ENCODE data around the gene NAB2.

Gene NAB2

GRCh38 chr12:57089271-57090245 is 644 bp downstream of the NAB2 start (continued):
- TF ChIP-seq, protein P1, sequence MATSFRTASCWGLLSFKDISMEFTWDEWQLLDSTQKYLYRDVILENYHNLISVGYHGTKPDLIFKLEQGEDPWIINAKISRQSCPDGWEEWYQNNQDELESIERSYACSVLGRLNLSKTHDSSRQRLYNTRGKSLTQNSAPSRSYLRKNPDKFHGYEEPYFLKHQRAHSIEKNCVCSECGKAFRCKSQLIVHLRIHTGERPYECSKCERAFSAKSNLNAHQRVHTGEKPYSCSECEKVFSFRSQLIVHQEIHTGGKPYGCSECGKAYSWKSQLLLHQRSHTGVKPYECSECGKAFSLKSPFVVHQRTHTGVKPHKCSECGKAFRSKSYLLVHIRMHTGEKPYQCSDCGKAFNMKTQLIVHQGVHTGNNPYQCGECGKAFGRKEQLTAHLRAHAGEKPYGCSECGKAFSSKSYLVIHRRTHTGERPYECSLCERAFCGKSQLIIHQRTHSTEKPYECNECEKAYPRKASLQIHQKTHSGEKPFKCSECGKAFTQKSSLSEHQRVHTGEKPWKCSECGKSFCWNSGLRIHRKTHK (tag by site-specific recombination; IDR thresholded peaks at IDR 0.05): no peak
- TF ChIP-seq ZNF10 (tag by site-specific recombination; IDR thresholded peaks at IDR 0.05): no peak
- TF ChIP-seq PATZ1 (tag by site-specific recombination; IDR thresholded peaks at IDR 0.05): no peak
- TF ChIP-seq ZNF558 (tag by site-specific recombination; IDR thresholded peaks at IDR 0.05): no peak
- no peak for TF ChIP-seq ZBTB49 (tag by site-specific recombination; IDR thresholded peaks at IDR 0.05; ENCODE audit: low read depth)
- no peak for TF ChIP-seq HOXD13 (CRISPR knock-in tag; IDR thresholded peaks at IDR 0.05; ENCODE audit: borderline replicate concordance)
- TF ChIP-seq, protein P2, sequence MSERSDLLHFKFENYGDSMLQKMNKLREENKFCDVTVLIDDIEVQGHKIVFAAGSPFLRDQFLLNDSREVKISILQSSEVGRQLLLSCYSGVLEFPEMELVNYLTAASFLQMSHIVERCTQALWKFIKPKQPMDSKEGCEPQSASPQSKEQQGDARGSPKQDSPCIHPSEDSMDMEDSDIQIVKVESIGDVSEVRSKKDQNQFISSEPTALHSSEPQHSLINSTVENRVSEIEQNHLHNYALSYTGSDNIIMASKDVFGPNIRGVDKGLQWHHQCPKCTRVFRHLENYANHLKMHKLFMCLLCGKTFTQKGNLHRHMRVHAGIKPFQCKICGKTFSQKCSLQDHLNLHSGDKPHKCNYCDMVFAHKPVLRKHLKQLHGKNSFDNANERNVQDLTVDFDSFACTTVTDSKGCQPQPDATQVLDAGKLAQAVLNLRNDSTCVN (tag by site-specific recombination; optimal IDR thresholded peaks at IDR 0.05): no peak
- no peak for TF ChIP-seq OVOL3 (tag by site-specific recombination; IDR thresholded peaks at IDR 0.05)
- peak; percentile 15; the same call in 1 of the 2 replicates for TF ChIP-seq ZNF692 (tag by site-specific recombination; IDR thresholded peaks at IDR 0.05)
- TF ChIP-seq ZNF354C (tag by site-specific recombination; IDR thresholded peaks at IDR 0.05; ENCODE audit: borderline replicate concordance, low read depth): no peak
- TF ChIP-seq KLF9 (tag by site-specific recombination; IDR thresholded peaks at IDR 0.05; ENCODE audit: low read depth): peak; percentile 63; the same call in 1 of the 2 replicates
- no peak for TF ChIP-seq ZNF350 (tag by site-specific recombination; IDR thresholded peaks at IDR 0.05)
- TF ChIP-seq ZNF677 (tag by site-specific recombination; IDR thresholded peaks at IDR 0.05): no peak
- TF ChIP-seq ZBTB44 (tag by site-specific recombination; IDR thresholded peaks at IDR 0.05): no peak
- no peak for TF ChIP-seq ZNF266 (tag by site-specific recombination; IDR thresholded peaks at IDR 0.05; ENCODE audit: low read depth)
- no peak for TF ChIP-seq ZNF202 (tag by site-specific recombination; IDR thresholded peaks at IDR 0.05; ENCODE audit: borderline replicate concordance)
- TF ChIP-seq ZNF561 (tag by site-specific recombination; IDR thresholded peaks at IDR 0.05; ENCODE audit: borderline replicate concordance): no peak
- TF ChIP-seq ZEB2 (tag by site-specific recombination; IDR thresholded peaks at IDR 0.05): peak; percentile 44; the same call in 1 of the 2 replicates
- no peak for TF ChIP-seq MZF1 (tag by site-specific recombination; IDR thresholded peaks at IDR 0.05; ENCODE audit: borderline replicate concordance)
- TF ChIP-seq ZNF169 (tag by site-specific recombination; IDR thresholded peaks at IDR 0.05): no peak
- no peak for TF ChIP-seq BCL6B (tag by site-specific recombination; IDR thresholded peaks at IDR 0.05)
- peak; percentile 78 for TF ChIP-seq GLIS2 (tag by site-specific recombination; IDR thresholded peaks at IDR 0.05)
- TF ChIP-seq ZNF24 (tag by site-specific recombination; IDR thresholded peaks at IDR 0.05): no peak
- TF ChIP-seq ZNF184 (tag by site-specific recombination; IDR thresholded peaks at IDR 0.05): no peak
- no peak for TF ChIP-seq RBAK (tag by site-specific recombination; IDR thresholded peaks at IDR 0.05)
- TF ChIP-seq ZSCAN16 (tag by site-specific recombination; IDR thresholded peaks at IDR 0.05): no peak
- TF ChIP-seq ZNF2 (tag by site-specific recombination; IDR thresholded peaks at IDR 0.05): no peak
- TF ChIP-seq ZNF544 (tag by site-specific recombination; IDR thresholded peaks at IDR 0.05): no peak
